GM18520 (cell line): ENCODE measurements around the gene KRT86.
"Not testable (repeated sequence)": the region's sequence is repeated elsewhere in the genome, so short reads cannot be mapped to it uniquely, and the experiment has no call there.

Experiments
- ATAC-seq: cut with Tn5 transposase; IDR thresholded peaks from one replicate; pipeline ENCODE4 v1.9.1; 2021; ENCODE audit not compliant: unreplicated experiment

The KRT86 gene

DNA sequence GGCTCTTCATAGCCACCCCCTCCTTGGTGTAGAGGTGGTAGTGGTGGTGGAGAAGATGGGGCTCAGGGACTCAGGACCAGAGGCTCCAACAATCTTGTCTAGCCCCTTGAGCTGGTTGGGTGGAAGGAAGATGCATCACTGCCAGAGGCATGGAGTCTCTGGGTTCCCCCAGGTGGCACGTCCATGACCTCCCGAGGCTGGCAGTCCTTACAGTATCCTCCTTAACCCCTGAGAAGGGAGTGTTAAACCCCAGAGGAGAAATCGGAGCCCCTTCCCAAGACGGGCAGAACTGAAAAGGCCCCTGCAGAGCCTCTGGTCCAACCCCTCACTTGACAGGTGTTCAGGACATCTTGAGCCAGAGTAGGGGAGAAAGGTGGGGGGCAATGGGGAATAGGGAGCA, 37.6 kb downstream of the KRT86 start:
- no peak for ATAC-seq

DNA sequence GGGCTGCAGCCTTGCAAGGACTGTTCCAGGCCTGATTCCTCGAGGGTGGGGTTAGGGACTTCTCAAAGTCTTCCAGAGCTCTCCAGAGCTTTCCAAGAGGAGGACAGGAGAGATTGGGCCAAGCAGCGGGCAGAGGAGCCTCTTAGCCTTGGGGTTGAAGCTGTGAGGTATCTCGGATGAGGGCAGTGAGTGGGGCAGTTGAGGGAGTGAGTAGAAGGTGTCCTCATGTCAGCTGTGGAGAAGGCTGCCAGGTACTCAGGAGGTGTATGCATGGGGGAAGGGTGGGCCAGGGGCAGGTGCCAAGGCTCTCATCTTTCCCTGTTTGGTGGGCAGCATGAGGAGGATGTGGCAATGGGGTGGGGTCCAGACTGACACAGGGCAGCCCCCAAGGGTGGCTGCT, 39.0 kb downstream of the KRT86 start:
- no peak for ATAC-seq

DNA sequence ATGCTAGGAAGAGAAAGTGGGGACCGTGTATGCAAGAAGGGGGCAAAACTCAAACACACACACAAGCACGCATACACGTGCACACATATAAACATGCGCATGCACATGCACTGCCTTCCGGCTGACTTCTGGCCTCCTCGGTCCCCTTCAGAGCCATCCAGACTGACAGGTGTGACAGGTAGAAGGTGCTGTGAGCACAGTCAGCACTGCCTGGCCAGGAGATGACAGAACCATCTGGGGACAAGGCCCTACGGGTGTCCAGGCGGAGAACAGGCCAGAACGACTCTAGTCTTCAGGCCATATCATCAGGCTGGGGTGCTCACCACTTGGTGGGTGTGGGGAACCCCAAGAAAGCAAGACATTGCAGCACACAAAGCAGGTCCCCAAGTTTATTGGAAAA, 39.5 kb downstream of the KRT86 start:
- no peak for ATAC-seq

DNA sequence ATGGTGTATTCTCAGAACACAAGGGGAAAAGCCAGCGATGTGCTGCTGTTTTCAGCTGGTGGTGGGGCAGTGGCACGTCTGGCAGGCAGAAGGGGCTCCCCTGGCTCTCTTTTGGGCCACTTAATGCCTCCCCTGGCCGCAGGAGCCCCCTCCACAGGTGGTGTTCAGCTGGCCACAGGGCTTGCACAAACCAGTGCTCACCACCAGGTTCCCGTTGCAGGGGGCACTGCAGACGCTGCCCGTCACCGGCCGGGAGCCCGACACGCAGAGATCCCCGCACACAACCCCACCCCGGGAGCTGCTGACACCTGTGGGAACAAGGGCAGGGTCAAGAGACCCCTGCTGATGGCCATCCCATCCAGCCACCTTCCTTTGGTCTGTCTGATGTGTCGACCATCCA, 40.1 kb downstream of the KRT86 start:
- no peak for ATAC-seq

DNA sequence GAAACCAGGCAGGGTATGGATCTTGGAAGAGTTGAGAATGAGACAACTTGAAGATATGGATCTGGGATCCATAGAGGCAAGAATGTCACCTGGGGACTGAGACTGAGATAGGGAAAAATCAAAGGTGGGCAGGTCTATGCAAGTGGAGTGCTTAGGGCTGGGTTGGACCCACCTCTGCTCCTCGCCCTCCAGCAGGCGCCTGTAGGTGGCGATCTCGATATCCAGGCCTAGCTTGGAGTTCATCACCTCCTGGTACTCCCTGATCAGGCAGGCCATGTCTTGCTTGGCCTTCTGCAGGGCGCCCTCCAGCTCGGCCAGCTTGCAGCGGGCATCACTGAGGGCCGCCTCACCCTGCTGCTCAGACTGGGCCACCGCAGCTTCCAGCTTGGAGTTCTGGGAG, 41.3 kb downstream of the KRT86 start:
- ATAC-seq, result not testable (repeated sequence)

DNA sequence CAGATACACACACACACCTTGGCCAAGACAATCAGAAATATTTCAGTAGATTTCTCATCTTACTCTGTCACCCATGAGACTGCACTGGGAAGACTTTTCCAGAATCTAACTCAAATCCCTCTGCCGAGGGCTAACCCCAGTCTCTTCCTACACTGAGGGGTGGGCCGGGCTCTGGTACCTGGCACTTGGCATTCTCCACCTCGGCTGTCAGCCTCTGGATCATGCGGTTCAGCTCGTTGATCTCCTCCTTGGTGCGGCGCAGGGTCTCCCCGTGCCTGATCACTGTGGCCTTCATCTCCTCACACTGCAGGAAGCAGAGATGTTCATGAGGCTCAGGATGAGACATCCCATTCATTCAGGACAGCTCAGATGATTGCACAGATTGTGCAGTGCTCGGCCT, 41.8 kb downstream of the KRT86 start:
- no peak for ATAC-seq

DNA sequence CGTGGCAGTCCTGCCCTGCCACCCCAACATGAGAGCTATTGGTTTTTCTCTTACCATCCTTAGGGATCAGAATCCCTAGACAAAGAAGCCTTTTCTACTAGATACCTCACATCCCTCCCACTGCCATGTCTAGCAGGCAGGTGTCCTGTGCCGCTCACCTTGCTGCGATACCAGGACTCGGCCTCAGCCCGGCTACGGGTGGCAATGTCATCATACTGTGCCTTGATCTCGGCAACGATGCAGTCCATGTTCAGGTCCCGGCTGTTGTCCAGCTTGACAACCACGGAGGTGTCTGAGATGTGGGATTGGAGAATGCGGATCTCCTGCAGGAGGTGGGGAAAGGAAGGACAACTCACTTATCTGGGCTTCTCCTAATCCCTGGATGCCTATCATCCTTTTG, 42.3 kb downstream of the KRT86 start:
- no peak for ATAC-seq

DNA sequence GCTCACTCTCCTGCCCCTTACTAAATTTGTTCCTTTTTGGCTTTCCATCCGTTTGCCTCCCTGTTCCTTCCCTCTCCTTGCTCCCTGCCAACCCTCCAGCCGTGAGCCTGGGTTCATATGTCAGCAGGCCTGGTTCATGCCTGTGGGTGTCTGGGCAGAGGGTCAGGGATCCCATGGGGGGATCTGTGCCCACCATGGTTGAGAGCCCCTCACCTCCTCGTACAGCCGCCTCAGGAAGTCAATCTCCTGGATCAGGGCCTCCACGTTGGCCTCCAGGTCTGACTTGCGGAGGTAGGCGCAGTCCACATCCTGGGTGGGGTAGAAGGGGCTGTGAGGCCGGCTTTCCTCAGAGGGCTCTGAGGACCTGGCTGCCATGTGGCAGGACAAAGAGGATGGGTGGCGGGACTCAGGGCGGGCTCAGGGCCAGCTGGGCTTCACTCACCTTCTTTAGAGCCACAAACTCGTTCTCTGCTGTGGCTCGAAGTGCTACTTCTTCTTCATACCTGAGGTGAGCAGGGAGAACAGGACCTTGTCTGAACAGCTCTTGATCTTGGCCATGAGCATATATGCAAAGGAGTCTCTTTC, 43.1 kb downstream of the KRT86 start:
- ATAC-seq, result no peak

DNA sequence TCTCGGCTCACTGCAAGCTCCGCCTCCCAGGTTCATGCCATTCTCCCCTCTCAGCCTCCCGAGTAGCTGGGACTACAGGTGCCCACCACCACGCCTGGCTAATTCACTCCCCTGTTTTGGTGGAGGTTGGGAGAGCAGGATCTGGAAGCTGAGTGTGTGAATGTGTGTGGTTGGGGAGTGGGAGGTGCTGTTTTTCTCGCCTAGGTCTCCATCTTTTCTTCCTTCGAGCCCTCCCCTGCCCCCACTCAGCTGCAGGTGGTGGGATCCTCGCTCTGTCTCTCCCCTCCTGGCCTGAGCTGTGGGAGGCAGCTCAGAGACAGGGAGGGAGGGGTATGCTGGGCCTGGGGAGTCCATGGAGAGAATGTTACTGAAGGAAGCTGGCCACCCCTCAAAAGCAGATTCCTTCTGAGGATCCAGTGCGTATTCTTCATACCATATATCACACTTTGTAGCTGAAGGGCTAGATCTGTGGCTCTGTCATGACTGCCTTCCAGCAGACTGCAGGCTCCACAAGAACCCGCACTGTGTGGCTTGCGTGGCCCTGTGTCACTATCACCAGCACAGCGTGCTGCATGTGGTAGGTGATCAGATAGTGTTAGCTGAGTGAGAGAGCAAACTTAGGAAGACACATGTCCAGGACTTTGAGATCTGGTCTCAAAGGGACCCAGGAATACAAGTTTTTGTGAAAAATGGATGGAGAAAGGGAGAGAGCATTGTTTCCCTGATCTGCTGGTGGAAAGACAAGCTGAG, 44.0 kb downstream of the KRT86 start:
- ATAC-seq, result no peak

DNA sequence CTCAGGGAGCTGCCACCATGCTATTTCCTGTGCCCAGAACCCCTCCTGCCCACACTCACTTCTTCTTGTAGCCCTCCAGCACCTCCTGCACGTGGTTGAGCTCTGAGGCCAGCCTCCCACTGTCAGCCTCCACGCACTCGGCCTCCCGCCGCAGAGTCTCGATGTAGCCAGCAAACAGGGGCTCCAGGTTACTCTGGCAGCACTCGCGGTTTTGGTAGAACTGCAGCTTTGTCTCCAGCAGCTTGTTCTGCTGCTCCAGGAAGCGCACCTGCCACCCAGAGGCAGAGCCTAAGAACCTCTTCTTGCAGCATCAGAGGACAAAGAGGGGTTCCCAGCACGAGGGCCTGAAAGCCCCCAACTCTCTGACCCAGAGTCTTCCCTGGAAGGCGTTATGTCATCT, 44.7 kb downstream of the KRT86 start:
- no peak for ATAC-seq

DNA sequence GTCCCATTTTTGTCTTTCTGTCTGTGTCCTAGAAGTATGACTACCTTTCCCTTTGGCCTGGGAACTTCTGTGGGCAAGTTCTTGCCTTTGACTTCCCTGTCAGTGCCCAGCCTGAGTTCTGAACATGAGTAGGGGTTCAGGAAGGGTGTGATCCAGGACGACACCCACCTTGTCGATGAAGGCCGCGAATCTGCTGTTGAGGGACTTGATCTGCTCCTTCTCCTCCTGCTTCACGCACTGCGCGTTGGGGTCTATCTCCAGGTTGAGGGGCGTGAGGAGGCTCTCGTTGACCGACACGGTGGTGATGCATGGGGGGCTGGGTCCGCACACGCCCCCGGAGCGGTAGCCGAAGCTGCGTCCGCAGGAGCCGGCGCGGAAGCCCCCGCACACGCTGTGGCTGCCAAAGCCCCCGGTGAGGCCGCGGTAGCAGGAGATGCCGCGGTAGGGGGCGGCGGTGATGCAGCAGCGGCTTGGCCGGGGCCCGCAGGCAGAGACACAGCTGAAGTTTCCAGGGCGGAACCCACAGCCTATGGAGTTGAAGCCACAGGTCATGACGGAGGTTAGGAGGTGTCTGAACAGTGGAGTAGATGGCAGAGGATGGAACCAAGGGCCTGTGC, 46.4 kb downstream of the KRT86 start, which contains the start of gene KRT83:
Gene KRT83 (minus strand): TSS at position 615 of the 617 bp plus-strand sequence. CDS start 63 bp downstream, at position 552.
- no peak for ATAC-seq

DNA sequence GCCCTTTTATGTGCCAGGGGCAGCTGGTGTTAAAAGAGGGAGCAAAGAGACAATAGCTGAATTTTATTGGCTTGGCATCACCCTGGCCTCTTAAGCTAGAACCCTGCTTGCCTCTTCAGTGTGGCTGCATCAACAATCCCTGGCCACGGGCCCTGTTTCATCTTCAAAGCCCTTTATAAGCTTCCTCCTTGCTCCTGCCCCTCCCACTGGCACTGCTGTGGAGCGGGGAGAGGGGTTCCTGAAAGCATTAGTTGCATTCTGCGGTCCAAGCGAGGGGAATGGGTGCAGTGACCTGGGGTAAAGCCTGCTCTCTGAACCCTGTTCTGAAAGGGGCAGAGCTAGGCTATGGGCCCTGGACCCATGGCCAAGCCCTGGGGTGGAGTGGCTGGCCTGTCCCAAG, 47.0 kb downstream of the KRT86 start:
- no peak for ATAC-seq

DNA sequence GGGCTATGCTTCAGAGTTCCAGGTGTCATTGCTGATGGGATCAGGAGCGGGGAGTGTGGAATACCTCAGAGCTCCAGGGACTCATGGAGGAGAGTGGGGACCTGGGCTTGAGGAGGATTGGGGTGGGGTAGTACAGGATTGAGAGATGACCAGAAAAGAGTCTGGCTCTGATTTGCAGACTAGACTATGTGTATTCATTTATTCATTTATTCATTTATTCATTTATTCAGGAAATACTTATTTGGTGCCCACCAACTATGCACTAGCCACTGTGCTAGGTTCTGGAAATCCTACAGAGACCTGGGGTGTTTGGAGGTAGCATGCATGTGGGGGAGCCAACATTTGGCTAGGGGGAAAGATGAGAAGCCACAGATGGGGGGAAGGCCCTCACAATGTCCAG, 47.6 kb downstream of the KRT86 start:
- ATAC-seq, result no peak

DNA sequence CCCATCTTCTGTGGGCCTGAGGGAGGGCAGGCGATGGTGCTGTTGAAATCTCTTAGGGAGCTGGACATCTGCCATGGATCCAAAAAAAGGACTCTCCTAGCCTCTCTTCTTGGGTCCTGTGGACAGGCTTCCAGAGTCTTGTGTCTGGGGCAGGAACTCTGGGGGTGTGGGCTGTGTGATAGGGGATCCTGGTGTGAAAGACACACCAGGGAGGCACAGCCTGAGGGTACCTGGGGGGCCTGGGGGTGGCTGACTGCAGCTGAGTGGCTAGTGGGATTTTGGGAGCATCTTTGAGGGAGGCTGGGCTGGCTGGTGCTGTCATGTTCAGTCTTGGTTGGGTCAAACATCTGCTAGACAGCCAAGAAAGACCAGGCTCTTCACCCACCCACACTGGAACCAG, 48.6 kb downstream of the KRT86 start:
- no peak for ATAC-seq

DNA sequence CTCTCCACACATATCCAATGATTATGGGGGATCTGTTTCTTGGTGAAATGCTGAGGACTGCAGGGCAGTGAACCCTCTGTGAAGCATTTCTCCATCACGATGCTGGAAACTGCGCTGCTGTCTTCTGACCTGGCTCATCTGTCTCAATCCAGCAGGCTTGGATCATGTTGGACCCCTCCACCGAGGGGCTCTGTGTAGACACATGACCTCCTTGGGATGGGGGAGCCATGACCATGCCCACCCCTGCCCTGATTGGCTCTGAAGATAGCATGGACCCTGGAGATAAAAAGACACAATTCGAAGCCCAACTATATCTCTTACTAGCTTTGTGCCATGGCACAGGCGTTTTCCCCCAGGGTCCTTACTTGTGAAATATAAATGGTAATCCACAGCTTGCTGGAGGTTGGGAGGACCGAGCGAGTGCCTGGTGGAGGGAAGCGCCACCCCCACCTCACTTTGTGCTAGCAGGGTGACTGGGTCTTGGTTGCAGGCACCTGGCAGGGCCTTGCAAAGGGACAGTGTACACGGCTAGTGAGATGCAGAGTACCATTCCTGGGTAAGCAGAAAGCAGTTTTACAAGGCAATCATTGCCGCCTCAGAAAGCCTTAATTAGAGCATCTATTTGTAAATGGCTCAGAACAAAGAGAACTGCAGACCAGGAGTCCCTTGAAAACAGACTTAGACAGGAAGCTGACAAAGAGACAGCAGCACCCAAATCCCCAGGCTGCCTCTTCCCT, 49.1 kb downstream of the KRT86 start:
- no peak for ATAC-seq

DNA sequence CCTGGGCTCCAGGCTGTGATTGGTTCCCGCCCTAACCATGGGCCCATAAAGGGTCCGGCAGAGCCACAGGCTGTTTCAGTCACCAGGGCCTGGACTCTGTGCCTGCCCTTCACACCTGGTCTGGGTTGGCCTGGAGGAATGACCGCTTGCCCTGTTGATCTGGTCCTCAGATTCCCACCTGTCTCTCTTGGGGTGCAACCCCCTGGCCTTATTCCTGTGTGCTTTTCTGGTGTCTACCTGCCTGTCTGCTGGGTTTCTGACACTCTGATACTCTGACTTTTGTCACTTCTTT, 49.7 kb downstream of the KRT86 start:
- ATAC-seq, result no peak

DNA sequence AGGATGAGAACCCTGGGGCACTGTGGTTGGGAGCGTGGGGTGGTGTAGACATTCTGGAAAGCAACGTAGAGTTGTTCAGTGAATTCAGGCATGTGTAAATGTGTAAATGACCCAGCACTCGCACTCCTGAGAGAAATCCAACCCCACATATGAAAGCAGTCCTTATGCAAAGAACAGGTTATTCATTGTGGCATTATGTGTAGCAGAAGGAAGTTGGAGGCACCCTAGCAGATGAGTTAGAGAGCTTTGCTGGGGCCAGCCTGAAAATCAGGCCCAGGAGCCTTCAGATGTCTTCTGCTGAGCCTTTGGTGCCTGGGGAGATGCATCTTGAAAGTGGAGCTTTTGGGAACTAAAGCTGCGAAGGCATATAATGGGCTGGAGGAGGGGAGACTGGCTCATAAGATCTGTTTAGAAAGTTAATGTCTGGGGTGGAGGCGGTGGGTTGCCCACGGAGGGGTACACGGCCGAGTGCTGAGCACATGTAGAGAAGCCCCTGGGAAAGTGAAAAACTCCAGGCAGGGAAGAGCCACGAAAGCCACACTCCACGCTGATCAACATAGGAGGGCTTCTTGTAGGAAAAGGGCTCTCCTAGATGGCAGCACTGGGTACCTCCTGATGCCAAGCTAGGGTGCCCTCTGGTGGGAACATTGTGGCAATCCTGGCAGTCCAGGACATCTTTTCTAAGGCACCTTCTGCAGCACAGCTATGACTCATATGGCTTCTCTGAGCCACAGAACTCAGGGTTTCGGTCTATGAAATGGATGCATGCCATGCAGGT, 52.8 kb downstream of the KRT86 start:
- ATAC-seq, result peak; percentile 88

DNA sequence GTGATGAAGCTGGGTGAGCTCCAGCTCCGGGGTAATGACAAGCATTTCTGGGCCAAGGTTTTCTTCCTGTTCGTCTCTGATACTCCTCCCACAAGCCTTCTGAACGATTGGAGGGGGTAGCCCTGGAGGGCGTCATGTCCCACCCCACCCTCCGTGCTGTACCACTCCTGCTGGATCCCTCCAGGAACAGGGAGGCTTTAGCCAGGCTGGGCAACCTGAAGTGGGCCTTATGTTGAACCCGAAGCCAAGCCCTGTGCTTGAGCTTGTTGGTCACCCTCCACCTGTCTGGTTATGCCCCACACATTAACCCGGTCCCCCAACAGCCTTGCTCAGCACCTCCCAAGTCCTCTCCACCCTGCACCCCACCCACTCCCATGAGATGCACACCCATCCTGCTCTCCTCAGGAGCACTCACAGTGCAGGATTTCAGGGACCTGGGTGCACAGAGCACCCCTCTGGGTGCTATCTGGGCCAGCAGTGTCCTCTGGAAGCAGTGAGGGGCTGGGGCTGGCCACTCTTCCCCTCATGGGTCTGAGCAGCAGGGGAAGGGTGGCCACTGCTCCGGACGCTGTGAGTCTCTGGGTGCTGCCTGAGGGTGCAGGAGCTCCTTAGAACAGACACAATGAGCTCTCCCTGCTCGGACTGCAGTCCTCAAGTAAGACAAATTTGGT, 53.5 kb downstream of the KRT86 start:
- ATAC-seq, result no peak

DNA sequence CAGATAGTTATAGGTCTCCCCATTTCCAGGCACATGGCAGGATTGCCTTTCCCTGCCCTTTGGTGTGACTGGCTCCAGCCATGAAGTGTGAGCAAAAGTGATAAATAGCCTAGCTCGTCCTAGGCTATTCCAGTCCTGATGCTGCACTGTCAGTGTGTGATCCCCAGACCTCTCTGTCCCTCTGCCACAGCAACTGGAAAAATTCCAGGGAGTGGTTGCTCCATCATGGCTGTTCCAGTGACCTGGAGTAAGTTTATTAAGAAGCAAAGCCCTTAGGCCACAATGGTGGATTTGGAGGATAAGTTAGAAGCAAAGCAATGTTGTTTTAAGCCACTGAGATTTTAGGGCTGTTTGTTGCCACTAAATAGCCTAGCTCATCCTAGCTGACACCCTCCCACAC, 56.6 kb downstream of the KRT86 start:
- ATAC-seq, result no peak

DNA sequence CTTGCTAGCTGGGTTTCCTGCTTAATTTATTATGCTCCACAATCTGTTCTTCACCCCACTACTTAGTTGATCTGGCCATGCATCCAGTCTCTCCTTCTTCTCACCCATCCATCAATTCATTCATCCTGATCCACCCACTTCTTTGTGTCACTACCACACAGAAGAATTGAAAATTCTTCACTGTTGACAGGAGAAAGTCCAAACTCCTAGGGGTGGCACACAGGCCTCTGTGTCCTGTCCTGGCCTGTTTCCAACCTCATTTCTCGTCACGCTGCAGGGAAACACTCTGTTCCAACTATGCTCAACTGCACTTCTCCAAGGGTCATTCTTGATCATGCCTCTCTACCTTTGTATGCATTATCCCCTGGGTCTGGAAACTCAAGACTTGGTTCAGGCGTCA, 57.4 kb downstream of the KRT86 start:
- no peak for ATAC-seq

DNA sequence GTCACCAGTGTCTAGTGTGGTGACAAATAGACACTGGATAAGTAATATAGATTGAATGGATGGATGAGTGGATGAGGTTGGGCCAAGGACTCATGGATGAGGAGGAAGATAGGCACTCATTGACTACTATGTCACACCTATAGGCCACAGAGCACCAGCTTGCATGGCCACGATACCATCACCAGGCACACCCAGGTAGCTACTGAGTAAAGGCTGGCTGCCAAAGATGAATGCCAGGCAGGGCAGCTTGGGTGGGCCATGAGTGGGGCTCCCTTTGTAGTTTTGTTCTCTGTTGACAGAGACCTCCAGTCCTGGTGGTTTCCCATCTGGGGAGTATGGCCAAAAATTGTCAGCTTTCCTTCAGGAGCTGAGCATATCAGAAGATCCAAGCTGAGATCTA, 57.9 kb downstream of the KRT86 start:
- no peak for ATAC-seq
